IPS DF 6.9 (cell line): ENCODE data around the gene IBA57.

ENCODE experiments used
- DNase-seq: peaks from one replicate; pipeline ENCODE4 v3.0.0-alpha.2; 2013; ENCODE audit warnings: low read depth, low spot score
- H3K27ac ChIP-seq: one replicate; pipeline ENCODE4 v1.5.1; 2013; ENCODE audit warnings: low read length, control low read depth
- H3K27me3 ChIP-seq: 2 replicates; pipeline ENCODE4 v1.6.1; 2013; ENCODE audit warnings: mild to moderate bottlenecking, low read length; ENCODE audit not compliant: control insufficient read depth, insufficient read depth
- H3K36me3 ChIP-seq: 2 replicates; pipeline ENCODE4 v1.6.1; 2013; ENCODE audit warnings: low read length; ENCODE audit not compliant: control insufficient read depth, insufficient read depth
- H3K4me1 ChIP-seq: 2 replicates; pipeline ENCODE4 v1.6.1; 2013; ENCODE audit warnings: low read length; ENCODE audit not compliant: control insufficient read depth, insufficient read depth
- H3K4me3 ChIP-seq: 2 replicates; pipeline ENCODE4 v1.5.1; 2013; ENCODE audit warnings: mild to moderate bottlenecking, low read length
- H3K9me3 ChIP-seq: 2 replicates; pipeline ENCODE4 v1.6.1; 2013; ENCODE audit warnings: low read length, inconsistent platforms; ENCODE audit not compliant: control insufficient read depth, insufficient read depth
- WGBS: extraction: QIAGEN DNeasy Blood & Tissue Kit; methylation state at CpG from one replicate; pipeline ENCODE4 v1.1.7; 2013; ENCODE audit warnings: mixed read lengths, missing lambda C conversion rate; ENCODE audit not compliant: insufficient read length, insufficient coverage; 5-methylcytosine and 5-hydroxymethylcytosine counted together

Gene IBA57

GRCh38 chr1:228194921-228195812 lies 29.6 kb downstream of the IBA57 start:
- Histone ChIP-seq H3K4me1 (no peaks in the 10 kb centered on the region), H3K9me3 (no peaks in the 10 kb centered on the region), H3K36me3 (no peaks in the 10 kb centered on the region), H3K27ac (no peak overlapping the region), H3K4me3 (no peak overlapping the region), H3K27me3 (no peaks in the 10 kb centered on the region)
- no peak for DNase-seq
- no CpG with 5 or more reads among the region's 8 CpGs for WGBS

- no peaks in the 10 kb centered on the region for H3K4me1 ChIP-seq
- H3K4me3 ChIP-seq = no peak overlapping the region
- DNase-seq = no peak
- no peaks in the 10 kb centered on the region for H3K36me3 ChIP-seq
- H3K27ac ChIP-seq = no peak overlapping the region
- WGBS = no CpG with 5 or more reads among the region's 4 CpGs
- no peaks in the 10 kb centered on the region for H3K27me3 ChIP-seq
- H3K9me3 ChIP-seq = no peaks in the 10 kb centered on the region
These were observed 32.0 kb downstream of the IBA57 start for GRCh38 chr1:228197555-228198147.

- Histone ChIP-seq H3K9me3 (no peaks in the 10 kb centered on the region), H3K4me1 (no peaks in the 10 kb centered on the region), H3K4me3 (no peak overlapping the region), H3K36me3 (no peaks in the 10 kb centered on the region), H3K27ac (no peak overlapping the region), H3K27me3 (no peaks in the 10 kb centered on the region; the same call in 1 of the 2 replicates)
- no CpG with 5 or more reads among the region's 2 CpGs for WGBS
- DNase-seq = no peak
These were observed 33.5 kb downstream of the IBA57 start for GRCh38 chr1:228198977-228199590.

- WGBS = 100% methylated on average over 1 of the region's 8 CpGs
- no peaks in the 10 kb centered on the region; the same call in 1 of the 2 replicates for H3K4me1 ChIP-seq
- H3K27me3 ChIP-seq = no peaks in the 10 kb centered on the region; the same call in 1 of the 2 replicates
- no peaks in the 10 kb centered on the region for H3K9me3 ChIP-seq
- no peak overlapping the region for H3K4me3 ChIP-seq
- DNase-seq = no peak
- no peak overlapping the region for H3K27ac ChIP-seq
- H3K36me3 ChIP-seq = no peaks in the 10 kb centered on the region
These were observed 39.4 kb downstream of the IBA57 start for GRCh38 chr1:228204958-228205357.

GRCh38 chr1:228205526-228206436 lies 40.2 kb downstream of the IBA57 start:
- no peaks in the 10 kb centered on the region; the same call in 1 of the 2 replicates for H3K27me3 ChIP-seq
- WGBS = no CpG with 5 or more reads among the region's 15 CpGs
- H3K9me3 ChIP-seq = no peaks in the 10 kb centered on the region
- no peaks in the 10 kb centered on the region; the same call in 1 of the 2 replicates for H3K4me1 ChIP-seq
- no peaks in the 10 kb centered on the region for H3K36me3 ChIP-seq
- DNase-seq = no peak
- H3K4me3 ChIP-seq = no peak overlapping the region
- H3K27ac ChIP-seq = no peak overlapping the region

GRCh38 chr1:228206582-228207351 lies 41.2 kb downstream of the IBA57 start:
- no CpG with 5 or more reads among the region's 16 CpGs for WGBS
- DNase-seq = no peak
- H3K27ac ChIP-seq = no peak overlapping the region
- H3K4me1 ChIP-seq = no peaks in the 10 kb centered on the region; the same call in 1 of the 2 replicates
- no peaks in the 10 kb centered on the region; the same call in 1 of the 2 replicates for H3K27me3 ChIP-seq
- no peak overlapping the region for H3K4me3 ChIP-seq
- no peaks in the 10 kb centered on the region for H3K36me3 ChIP-seq
- H3K9me3 ChIP-seq = no peaks in the 10 kb centered on the region

- Histone ChIP-seq H3K4me3 (no peak overlapping the region), H3K4me1 (peaks cover 3% of the 10 kb centered on the region; the same call in 1 of the 2 replicates), H3K27ac (no peak overlapping the region), H3K36me3 (no peaks in the 10 kb centered on the region; the same call in 1 of the 2 replicates), H3K27me3 (no peaks in the 10 kb centered on the region; the same call in 1 of the 2 replicates), H3K9me3 (no peaks in the 10 kb centered on the region)
- no CpG with 5 or more reads among the region's 8 CpGs for WGBS
- no peak for DNase-seq
These were observed 41.8 kb downstream of the IBA57 start for GRCh38 chr1:228207381-228207810.

- no CpG with 5 or more reads among the region's 30 CpGs for WGBS
- no peak within 1 kb of the TSS for H3K27ac ChIP-seq
- H3K4me3 ChIP-seq = no peak within 1 kb of the TSS
- no peak for DNase-seq
- H3K9me3 ChIP-seq = no peaks in the 10 kb centered on the region
- peaks cover 6% of the 10 kb centered on the region; the same call in 1 of the 2 replicates for H3K4me1 ChIP-seq
- no peaks in the 10 kb centered on the region; the same call in 1 of the 2 replicates for H3K27me3 ChIP-seq
- H3K36me3 ChIP-seq = no peaks in the 10 kb centered on the region; the same call in 1 of the 2 replicates
These were observed 42.5 kb downstream of the IBA57 start, which contains the start of gene OBSCN for GRCh38 chr1:228207851-228208821. Gene OBSCN (plus strand): TSS chr1:228208044. CDS start chr1:228211784, 3,740 bp downstream.
